Epidermal melanocyte (primary cell): ENCODE data around the gene CPA2.

ENCODE experiments used
- DNase-seq: peaks from one replicate; pipeline ENCODE4 v3.0.0; 2011; ENCODE audit warnings: low spot score; ENCODE audit not compliant: insufficient read length

The CPA2 gene

DNA sequence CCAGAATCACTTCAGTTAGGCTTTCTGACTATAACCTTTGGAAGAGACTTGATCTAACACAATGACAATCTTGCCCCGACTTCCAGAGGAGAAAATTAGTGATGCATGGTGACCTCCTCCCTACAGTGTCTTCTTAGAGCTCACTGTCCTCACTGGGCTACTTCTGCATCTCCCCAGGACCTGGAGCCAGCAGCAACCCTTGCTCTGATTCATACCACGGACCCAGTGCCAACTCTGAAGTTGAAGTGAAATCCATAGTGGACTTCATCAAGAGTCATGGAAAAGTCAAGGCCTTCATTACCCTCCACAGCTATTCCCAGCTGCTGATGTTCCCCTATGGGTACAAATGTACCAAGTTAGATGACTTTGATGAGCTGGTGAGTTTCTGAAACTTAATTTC lies 12.6 kb downstream of the CPA2 start:
- no peak for DNase-seq

DNA sequence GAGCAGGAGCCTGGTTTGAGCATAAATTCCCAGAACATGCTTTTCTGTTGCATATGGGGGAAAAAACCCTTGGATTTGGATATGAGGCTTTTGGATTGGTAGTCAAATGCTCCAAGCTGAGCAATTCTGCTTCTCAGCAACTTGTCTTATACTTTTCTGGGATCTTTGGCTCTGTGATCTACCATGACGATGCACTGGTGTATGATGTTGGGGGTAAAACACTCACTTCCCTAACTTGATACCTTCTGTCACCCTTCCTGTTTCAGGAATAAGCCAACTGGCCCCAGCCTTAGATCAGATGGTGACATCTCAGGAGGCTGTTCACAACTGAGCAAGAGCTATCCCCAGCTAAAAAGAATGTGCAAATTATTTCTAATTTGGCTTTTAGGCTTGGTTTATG lies 13.2 kb downstream of the CPA2 start:
- DNase-seq = no peak

DNA sequence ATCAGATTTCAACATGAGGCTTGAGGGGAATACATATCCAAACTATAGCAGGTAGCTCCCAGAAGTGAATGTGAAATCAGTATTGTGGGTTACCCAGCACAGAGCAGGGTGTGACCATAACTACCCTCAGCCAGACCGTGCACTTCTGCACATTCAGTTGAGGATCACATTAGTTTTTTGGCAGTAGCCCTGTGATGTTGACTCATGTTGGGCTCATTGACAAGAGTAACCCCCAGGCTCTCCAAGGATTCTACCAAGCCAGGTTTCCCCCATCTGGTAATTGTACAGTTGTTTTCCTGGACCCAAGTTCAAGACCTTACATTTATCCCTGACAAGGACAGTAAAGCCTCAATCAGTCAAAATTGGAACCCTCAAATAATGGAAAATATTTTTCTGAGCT lies 14.6 kb downstream of the CPA2 start:
- DNase-seq = no peak

DNA sequence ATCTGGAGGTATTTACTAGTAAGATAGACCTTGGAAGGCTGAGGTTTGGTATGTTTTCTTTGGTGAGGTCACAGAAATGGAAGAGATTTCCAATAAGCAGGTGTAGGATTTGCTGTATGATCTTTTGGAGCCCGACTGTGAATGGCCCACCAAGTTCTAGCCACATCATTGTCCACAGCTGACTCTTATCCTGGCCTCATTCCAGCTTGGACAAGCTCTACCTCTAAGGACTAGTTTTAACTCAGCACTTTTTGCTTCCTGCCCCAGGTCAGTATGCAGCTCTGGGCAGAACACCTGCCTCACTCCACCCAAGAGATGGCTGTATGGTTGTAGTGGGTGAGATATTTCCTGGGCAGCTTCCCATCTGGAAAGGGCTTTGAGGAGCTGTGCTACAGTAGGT lies 20.2 kb downstream of the CPA2 start:
- DNase-seq = no peak

DNA sequence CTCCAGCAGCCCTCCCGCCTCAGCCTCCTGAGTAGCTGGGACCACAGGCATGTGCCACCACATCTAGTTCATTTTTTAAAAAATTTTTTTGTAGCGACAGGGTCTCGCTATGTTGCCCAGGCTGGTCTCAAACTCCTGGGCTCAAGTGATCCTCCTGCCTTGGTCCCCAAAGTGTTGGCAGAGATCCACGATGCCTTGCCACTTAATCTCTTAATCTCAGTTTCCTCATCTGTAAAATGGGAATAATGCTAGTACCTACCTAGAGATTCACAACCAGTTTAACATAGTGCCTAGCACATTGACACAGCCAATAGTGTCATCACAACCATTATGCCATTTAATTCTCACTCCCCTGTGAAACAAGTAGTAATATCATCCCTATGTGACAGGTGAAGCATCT lies 21.5 kb downstream of the CPA2 start:
- DNase-seq = no peak

DNA sequence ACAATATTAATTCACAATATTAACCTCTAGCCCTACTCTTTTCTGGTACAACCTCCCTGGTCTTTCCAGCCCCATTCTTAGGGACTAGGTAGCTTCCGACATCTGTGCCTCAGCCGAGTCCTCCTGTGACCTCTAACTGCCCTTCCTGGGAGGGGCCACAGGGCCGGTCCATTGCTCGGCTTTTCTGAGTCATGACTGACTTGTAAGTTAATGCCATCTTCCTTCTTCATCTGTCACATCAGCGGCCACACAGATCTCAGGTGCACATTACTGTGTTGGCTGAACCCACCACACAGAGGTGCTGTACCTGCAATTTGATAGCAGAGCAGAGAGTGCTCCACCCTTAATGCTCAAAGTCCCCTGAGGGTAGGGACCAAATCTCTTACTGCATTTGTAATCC lies 22.2 kb downstream of the CPA2 start:
- DNase-seq = no peak

DNA sequence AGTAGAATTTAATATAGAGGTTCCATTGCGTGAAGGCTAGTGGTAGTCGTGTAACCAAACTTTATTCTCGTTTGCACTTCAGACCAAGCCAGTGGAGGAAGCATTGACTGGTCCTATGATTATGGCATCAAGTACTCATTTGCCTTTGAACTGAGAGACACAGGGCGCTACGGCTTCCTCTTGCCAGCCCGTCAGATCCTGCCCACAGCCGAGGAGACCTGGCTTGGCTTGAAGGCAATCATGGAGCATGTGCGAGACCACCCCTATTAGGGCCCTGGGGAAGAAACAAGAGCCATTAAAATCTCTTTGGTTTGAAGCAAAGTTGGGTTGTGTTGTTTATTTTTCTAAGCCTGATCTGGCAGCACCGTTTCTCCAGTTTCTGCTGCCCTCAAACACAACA lies 22.8 kb downstream of the CPA2 start:
- no peak for DNase-seq

DNA sequence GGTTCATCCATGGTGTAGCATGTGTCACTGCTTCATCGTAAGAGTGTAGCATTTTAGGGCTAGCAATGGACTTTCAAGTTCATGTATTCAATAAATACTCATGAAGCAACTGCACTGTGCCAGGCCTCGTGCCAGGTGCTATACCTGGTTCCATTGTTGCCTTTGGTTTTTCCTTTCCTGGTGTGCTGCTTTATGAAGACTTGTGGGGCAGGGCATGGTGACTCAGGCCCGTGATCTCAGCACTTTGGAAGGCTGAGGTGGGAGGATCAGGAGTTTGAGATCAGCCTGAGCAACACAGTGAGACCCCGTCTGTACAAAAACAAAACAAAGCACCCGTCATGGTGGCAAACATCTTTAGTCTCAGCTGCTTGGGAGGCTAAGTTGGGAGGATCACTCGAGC lies 24.1 kb downstream of the CPA2 start:
- no peak for DNase-seq

DNA sequence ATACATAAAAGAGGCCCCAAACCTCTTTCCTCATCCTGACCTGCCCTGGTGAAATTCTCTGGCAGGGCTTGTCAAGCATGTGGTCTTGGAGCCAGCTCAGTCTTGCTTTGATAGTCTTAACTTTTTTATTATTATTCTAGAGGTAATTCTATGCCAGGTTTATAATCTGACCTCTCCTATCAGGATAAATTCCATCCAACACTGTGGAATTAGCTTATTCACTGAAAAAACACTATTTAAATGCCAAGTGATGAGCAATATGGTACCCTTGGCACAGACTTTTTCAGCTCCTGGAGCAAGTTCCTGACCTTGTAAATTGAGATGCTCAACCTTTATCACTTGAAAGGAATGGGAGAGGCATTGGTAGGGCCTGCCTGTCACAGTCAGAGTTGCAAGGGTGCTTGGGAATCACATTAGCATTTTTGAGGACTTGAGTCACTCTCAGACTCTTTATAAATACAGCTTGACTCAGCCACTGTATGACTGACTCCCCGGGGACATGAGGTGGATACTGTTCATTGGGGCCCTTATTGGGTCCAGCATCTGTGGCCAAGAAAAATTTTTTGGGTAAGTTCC lies 26.1 kb downstream of the CPA2 start, which contains the start of gene CPA4:
Gene CPA4, plus strand, starts transcription at position 480 of the 576 bp plus-strand sequence. Its CDS starts 20 bp downstream, at position 500.
- DNase-seq = no peak

DNA sequence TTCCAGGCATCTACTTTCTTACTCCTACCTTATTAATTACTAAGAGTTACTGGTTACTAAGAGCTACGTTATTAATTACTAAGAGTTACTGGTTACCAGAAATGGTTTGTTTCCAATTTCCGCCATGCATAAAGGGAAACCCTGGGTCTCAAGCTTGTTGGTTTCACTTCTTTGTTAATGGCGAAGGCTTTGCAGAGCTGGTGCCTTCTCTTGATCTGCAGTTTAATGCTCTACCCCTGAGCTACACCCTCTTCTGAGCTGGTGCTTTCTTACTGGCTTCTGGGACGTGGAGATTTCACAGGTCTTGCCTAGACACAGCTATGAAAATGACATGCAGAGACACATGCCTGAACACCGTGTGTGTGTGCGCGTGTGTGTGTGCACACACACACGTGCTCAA lies 26.9 kb downstream of the CPA2 start:
- DNase-seq = no peak

DNA sequence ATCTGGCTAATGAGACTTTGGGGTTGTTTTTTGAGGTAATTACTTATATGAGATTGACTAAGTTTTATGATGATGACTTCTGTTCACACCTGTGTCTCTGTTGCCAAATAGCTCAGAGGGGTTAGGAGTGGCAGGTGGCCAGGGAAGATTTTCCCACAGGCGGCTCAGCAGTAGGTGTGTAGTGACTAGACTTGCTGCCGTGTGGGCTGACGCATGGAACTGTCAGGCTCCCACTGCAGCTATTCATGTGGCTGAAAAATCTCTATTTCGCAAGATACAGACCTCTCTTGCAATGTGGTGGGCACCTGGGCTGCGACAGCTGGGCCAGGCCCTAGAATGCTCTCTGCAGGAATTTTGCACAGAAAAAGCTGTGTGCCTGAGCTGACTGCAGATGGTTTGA lies 27.7 kb downstream of the CPA2 start:
- DNase-seq = no peak

DNA sequence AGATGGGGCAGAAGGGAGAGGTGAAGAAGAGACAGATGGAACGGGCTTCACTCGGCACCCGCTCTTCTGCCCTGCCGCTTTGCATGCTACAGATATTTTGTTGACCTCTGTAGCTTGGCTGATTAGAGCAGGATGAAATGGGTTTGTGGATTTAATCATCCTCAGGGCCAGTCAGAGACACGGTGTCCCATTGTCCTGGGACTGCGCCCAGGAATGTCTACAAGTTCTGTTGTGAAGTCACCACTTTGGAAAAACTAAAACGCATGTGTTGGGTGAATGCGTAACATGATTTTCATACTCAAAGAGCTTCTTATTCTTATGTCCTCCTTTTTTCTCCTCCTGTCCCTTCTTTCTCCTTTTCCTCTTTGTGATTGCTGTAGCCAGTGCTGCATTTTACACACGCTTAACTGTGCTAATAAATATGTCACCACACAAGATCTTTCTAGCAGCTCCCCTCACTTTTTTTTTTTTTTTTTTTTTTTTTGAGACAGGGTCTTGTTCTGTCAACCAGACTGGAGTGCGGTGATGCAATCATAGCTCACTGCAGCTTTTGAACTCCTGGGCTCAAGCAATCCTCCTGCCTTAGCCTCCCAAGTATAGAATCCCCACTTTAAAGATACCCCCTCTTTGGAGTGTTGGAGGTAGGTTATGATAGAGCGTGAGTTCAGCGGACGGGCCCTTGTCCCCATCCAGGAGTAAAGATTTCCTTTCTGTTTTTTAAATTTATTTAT lies 29.7 kb downstream of the CPA2 start:
- no peak for DNase-seq

DNA sequence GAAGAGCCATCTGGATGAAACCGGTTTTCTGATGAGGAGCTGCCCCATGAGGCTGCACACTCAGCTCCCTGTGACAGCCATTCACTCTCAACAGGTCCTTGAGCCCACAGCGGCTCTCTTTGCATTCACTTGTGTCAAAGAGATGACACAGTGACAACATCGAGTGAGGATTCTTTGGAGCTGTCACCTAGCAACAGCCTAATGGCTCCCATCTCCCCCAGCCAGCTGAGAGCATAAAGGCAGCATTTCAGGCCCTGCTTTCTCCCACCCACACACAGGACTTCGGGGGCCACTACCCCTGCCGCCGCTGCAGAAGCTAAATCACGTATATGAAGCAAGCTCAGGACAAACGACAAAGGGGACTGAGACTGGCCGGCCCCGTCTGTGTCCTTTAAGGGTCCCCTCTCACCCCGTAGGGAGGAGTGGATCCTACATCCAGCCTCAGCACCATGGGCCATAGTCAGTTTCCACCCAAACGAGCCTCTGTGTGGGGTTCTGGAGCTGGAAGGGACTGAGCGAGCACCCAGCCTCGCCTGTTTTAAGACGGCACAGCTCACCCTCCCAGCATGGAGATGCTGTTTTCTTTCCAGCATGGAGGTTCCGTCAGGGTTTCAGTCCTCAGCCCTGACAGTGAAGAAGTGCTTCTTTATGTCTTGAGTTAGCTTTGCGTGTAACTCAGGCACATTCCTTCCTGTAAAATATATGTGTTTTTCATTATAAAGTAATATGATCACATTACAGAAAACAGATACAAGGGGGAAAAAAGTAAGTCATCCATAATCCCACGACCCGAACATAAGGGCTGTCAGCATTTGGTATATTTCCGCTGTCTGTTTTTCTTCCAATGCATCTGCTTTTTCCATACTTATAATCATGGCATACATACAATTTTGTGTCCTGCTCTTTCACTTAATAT lies 31.2 kb downstream of the CPA2 start:
- DNase-seq = no peak

DNA sequence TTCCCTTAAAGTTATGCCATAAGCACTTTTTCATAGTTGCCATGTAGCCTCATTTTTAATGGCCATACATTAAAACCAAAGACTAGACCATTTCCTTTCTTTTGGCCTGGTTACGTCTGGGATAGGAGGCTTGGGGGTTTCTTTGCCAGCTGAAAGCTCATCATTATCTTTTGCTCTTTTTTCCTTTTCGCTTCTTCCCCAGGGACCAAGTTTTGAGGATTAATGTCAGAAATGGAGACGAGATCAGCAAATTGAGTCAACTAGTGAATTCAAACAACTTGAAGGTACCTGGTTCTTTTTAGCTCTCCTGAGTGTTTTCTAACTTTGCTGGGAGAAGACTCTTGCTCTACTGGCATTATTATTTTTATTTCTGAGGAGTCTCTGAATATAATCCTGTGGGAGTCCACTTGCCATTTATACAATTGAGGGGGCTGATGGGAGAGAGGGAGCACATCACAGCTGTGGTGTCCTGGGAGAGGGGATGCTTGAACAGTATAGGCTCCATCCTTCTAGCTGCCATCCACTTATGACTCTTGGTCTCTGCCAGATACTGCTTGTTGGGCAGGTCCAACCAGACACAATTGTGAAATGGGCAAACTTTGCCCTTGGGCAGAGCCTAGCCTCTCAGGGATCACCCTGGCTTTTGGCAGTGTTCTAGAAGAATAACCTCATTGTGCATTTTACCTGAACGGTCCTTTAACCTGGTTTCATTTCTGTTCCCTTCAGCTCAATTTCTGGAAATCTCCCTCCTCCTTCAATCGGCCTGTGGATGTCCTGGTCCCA lies 32.1 kb downstream of the CPA2 start:
- DNase-seq = no peak

DNA sequence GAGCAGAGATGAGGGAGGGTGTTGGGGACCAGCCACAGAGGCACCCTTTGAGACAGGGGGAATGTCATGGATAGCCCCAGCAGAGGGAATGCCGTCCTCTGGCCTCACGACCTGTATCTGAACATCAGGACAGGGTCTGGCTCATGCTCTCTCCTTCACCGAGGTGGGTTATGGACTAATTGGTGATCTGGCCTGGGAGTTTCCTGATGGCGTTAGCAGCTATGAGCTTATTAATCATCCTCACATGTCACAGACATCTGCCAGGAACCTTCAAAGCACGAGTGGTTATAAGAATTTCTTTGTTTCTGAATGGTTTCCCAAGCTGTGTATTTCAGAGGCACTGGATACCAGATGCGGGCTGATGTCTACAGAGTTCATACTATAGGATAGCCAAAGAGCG lies 33.2 kb downstream of the CPA2 start:
- no peak for DNase-seq

DNA sequence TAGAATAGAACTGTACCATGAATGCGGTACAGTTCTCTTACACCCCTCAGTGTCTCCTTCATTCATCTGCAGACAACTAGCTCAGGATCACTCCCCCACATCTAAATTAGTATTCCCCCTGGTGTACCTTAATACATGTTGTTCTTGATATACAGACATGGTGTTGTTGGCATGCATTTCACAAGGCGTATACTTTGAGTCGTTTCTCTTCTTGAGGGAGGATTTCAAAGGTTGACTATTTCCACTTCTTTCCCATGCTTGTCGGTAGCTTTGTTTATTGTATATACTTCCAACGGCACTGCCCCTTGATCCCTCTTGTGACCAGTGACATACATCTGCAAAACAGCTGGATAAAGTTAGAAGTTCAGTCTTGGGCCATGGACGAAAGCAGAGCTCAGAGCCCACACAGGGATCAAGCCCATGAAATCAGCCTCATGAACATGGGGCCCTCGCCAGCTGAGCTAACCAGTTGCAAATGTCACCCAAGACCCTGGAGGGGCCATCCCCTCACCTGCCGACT lies 34.9 kb downstream of the CPA2 start:
- no peak for DNase-seq

DNA sequence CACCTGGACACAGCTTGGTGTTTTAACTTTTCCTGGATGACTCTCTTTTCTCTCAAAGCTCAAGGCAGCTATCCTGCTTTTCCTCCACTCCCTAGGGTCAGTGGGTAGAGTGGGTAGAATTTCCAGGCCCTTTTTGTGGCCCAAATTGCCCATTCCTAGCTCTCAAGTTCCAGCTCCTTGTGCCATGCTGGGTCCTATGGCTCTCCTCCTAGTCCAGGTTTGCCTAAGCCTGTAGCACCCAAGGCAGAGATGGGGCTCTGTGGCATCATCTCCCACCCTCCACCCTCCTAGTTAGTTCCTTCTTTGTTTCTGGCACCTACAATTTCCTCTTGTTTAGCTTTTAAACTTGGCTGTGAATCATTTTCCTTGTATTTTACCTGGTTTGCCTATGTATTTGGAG lies 36.0 kb downstream of the CPA2 start:
- no peak for DNase-seq

DNA sequence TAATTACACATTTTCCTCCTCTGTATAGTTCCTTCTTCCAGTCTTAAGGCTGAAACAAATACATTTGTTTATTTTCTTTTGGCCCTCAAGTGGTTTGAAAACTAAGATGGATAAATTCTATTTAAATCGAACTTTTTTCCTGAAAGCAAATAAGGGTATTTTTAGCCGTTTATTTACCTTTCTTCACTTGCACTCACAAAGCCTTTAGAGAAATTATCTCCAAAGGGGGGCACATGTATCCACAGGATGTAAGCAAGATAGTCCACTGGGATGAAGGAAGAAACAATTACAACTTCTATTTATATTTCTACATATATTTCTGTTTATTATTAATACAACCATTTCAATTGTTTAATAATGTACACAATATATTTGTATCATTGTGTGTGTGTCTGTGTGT lies 36.5 kb downstream of the CPA2 start:
- no peak for DNase-seq

DNA sequence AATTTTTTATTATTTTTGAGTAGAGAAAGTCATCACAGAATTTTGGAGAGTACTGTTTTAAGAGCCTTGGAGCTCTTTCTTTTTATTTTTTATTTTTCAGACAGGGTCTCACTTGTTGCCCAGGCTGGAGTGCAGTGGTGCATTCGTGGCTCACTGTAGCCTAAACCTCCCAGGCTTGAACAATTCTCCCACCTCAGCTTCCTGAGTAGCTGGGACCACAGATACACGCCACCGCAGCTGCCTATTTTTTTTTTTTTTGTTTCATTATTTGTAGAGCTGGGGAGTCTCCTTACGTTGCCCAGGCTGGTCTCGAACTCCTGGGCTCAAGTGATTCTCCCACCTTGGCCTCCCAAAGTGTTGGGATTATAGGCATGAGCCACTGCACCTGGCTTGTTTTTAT lies 36.9 kb downstream of the CPA2 start:
- DNase-seq = no peak

DNA sequence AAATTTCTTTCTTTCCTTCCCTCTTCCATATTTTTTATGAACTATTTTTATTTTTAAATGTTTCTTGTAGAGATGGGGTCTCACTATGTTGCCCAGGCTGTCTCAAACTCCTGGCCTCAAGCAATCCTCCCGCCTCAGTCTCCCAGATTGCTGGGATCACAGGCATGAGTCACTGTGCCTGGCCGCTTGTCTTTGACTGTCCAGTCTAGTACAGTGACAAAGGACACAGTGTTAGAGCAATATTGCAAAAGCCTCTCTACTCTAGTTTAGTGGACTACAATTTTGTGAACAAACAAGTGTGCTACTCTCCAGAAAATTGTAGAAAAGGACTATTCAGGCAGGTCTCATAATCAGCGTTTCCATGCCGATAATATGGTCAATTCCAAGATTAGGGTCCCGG lies 37.3 kb downstream of the CPA2 start:
- no peak for DNase-seq

DNA sequence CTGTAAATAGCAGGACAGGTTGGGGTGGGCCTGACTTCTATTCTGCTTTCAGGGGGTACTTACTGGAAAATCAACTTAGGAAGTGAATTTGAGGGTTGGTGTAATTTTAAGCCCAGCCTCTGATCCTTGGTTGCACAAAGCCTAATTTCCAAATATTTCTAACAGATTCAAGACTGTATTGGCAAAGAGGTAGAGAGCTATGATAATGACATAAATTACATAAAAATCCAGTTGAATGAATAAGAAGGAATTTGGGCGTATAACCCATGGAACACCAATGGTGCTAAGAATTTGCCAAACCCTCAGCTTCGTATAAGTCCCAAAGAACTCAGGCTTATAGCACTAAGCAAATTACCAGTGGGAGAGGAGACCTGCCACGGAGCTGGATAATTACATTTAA lies 38.2 kb downstream of the CPA2 start:
- no peak for DNase-seq
